Pons (tissue), 1 donor: ENCODE results near the gene NPHP3.
"Not testable (repeated sequence)": the region's sequence is repeated elsewhere in the genome, so short reads cannot be mapped to it uniquely, and the experiment has no call there.

Experiments
- DNase-seq: peaks from one replicate; pipeline ENCODE4 v3.0.0-alpha.2; 2016; ENCODE audit warnings: low spot score

Gene NPHP3

GRCh38 chr3:132641837-132642538 is 80.2 kb downstream of the NPHP3 start:
- DNase-seq = peak; percentile 58

DNA sequence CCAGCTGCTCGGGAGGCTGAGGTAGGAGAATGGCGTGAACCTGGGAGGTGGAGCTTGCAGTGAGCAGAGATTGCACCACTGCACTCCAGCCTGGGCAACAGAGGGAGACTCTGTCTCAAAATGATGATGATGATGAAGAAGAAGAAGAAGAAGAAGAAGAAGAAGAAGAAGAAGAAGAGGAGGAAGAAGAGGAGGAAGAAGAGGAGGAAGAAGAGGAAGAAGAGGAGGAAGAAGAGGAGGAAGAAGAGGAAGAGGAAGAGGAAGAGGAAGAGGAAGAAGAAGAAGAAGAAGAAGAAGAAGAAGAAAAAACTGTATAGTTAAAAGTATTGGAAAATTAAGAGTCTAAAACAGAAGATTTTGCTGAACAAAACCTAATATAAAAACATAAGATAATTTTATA is 80.8 kb downstream of the NPHP3 start:
- not testable (repeated sequence) for DNase-seq

DNA sequence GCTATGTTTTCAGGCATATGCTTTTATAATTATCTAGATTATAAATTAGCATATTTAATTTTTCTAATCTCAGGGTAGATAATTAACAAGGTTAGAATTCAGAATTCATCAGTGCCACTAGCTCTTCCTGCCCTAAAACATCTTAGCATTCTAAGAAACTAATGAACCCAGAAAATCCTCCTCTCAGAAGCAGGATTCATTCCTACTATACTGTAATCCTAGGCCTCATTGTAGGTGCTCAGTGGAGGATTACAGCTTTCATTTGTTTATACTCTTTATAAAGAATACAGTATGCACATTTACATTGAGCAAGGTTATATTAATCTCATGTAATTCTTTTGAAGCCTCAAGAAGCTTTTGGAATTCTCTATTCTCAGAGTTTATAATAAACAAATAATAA is 83.5 kb downstream of the NPHP3 start:
- DNase-seq = no peak

- DNase-seq = no peak
Measured at GRCh38 chr3:132637590-132637989, 84.6 kb downstream of the NPHP3 start.

DNA sequence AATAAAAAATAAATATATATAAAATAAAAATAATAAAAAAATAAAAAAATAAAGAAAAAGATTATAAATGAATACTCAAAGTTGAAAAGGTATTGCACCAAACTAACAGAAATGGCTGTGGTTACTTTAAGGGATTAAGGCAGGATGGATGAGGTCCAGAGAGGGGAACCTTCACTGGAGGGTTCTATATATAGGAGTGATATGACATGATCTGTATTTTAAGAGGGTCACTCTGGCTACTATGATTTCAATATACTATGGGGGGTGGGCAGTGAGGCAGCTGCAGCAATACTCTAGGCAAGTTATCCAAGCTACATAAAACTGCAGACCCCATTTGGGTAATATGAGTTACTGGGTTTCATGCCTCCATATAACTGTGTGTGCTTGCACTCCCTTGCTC is 87.2 kb downstream of the NPHP3 start:
- no peak for DNase-seq
